Muscle layer of colon (tissue), 2 donors: ENCODE results near the gene PLCH2.

Source experiments
- H3K27ac ChIP-seq: one replicate; pipeline ENCODE4 v1.7.0; 2013; ENCODE audit warnings: low read depth, mild to moderate bottlenecking, low read length, moderate library complexity
- H3K27me3 ChIP-seq, 2 donors: one replicate each; pipeline ENCODE4 v1.7.0; 2013; ENCODE audit warnings: low read length in 2 of 2, mild to moderate bottlenecking in 2 of 2; ENCODE audit not compliant: insufficient read depth in 2 of 2, control insufficient read depth in 1 of 2
- H3K36me3 ChIP-seq: one replicate; pipeline ENCODE4 v1.7.0; 2013; ENCODE audit warnings: mild to moderate bottlenecking, low read length; ENCODE audit not compliant: insufficient read depth
- H3K4me1 ChIP-seq: one replicate; pipeline ENCODE4 v1.7.0; 2013; ENCODE audit warnings: mild to moderate bottlenecking, low read length; ENCODE audit not compliant: insufficient read depth
- H3K4me3 ChIP-seq, 2 donors: one replicate each; pipeline ENCODE4 v1.7.0; 2013; ENCODE audit warnings: low read length in 2 of 2, low read depth in 1 of 2, mild to moderate bottlenecking in 1 of 2, moderate library complexity in 1 of 2
- H3K9ac ChIP-seq: one replicate; pipeline ENCODE4 v1.7.0; 2013; ENCODE audit warnings: low read length
- H3K9me3 ChIP-seq: one replicate; pipeline ENCODE4 v1.7.0; 2013; ENCODE audit warnings: mild to moderate bottlenecking, low read length
- donor health status: abdominal sarcoma.
- donor health status: Adenocarcinoma of cecum.

The PLCH2 gene

GRCh38 chr1:2502661-2503553 is 26.8 kb downstream of the PLCH2 start:
- H3K9me3 ChIP-seq, result no peaks in the 10 kb centered on the region
- H3K27ac ChIP-seq, result no peak overlapping the region
- no peak overlapping the region for H3K9ac ChIP-seq
- H3K27me3 ChIP-seq, result peaks cover 0 to 64% of the 10 kb centered on the region in 2 donors
- H3K4me3 ChIP-seq, result no peak overlapping the region
- no peaks in the 10 kb centered on the region for H3K4me1 ChIP-seq
- no peaks in the 10 kb centered on the region for H3K36me3 ChIP-seq

- no peak overlapping the region for H3K9ac ChIP-seq
- peaks cover 0 to 64% of the 10 kb centered on the region in 2 donors for H3K27me3 ChIP-seq
- no peak overlapping the region for H3K4me3 ChIP-seq
- no peaks in the 10 kb centered on the region for H3K4me1 ChIP-seq
- no peaks in the 10 kb centered on the region for H3K9me3 ChIP-seq
- no peak overlapping the region for H3K27ac ChIP-seq
- no peaks in the 10 kb centered on the region for H3K36me3 ChIP-seq
Measured at GRCh38 chr1:2503554-2504224, 27.6 kb downstream of the PLCH2 start.

DNA sequence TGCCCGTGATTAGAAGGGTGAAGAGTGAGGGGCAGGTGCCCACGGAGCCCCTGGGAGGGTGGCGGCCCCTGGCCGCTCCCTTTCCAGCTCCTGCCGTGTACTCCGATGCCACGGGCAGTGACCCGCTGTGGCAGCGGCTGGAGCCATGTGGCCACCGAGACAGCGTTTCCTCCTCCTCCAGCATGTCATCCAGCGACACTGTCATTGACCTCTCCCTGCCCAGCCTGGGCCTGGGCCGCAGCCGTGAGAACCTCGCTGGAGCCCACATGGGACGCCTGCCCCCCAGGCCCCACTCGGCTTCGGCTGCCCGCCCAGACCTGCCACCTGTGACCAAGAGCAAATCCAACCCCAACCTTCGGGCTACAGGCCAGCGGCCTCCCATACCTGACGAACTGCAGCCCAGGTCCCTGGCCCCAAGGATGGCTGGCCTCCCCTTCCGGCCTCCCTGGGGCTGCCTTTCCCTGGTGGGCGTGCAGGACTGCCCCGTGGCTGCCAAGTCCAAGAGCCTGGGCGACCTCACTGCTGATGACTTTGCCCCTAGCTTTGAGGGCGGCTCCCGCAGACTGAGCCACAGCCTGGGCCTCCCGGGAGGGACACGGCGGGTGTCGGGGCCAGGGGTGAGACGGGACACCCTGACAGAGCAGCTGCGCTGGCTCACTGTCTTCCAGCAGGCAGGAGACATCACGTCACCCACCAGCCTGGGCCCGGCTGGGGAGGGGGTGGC is 28.3 kb downstream of the PLCH2 start:
- Histone ChIP-seq H3K36me3 (peaks cover 2% of the 10 kb centered on the region), H3K9ac (no peak overlapping the region), H3K27me3 (peaks cover 0 to 64% of the 10 kb centered on the region in 2 donors), H3K9me3 (no peaks in the 10 kb centered on the region), H3K4me3 (no peak overlapping the region), H3K4me1 (no peaks in the 10 kb centered on the region), H3K27ac (no peak overlapping the region)

DNA sequence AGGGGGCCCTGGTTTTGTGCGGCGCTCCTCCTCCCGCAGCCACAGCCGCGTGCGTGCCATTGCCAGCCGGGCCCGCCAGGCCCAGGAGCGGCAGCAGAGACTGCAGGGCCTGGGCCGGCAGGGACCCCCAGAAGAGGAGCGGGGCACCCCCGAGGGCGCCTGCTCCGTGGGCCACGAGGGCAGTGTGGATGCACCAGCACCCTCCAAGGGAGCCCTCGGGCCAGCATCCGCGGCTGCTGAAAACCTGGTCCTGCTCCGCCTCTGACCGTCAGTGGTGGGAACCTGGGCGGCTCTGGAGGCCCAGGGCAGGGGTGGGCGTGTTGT is 28.8 kb downstream of the PLCH2 start:
- H3K9me3 ChIP-seq, result no peaks in the 10 kb centered on the region
- H3K36me3 ChIP-seq, result peaks cover 7% of the 10 kb centered on the region
- no peak overlapping the region for H3K4me3 ChIP-seq
- H3K27me3 ChIP-seq, result peaks cover 0 to 60% of the 10 kb centered on the region in 2 donors
- no peaks in the 10 kb centered on the region for H3K4me1 ChIP-seq
- H3K27ac ChIP-seq, result no peak overlapping the region
- no peak overlapping the region for H3K9ac ChIP-seq

GRCh38 chr1:2505461-2505994 is 29.4 kb downstream of the PLCH2 start:
- Histone ChIP-seq H3K27me3 (peaks cover 0 to 55% of the 10 kb centered on the region in 2 donors), H3K36me3 (peaks cover 12% of the 10 kb centered on the region), H3K4me3 (no peak overlapping the region), H3K4me1 (no peaks in the 10 kb centered on the region), H3K9me3 (no peaks in the 10 kb centered on the region), H3K9ac (no peak overlapping the region), H3K27ac (no peak overlapping the region)

- Histone ChIP-seq H3K27me3 (peaks cover 0 to 52% of the 10 kb centered on the region in 2 donors), H3K4me3 (no peak overlapping the region), H3K9ac (no peak overlapping the region), H3K4me1 (no peaks in the 10 kb centered on the region), H3K9me3 (no peaks in the 10 kb centered on the region), H3K27ac (no peak overlapping the region), H3K36me3 (peaks cover 18% of the 10 kb centered on the region)
Measured at GRCh38 chr1:2506007-2506860, 30.1 kb downstream of the PLCH2 start.

DNA sequence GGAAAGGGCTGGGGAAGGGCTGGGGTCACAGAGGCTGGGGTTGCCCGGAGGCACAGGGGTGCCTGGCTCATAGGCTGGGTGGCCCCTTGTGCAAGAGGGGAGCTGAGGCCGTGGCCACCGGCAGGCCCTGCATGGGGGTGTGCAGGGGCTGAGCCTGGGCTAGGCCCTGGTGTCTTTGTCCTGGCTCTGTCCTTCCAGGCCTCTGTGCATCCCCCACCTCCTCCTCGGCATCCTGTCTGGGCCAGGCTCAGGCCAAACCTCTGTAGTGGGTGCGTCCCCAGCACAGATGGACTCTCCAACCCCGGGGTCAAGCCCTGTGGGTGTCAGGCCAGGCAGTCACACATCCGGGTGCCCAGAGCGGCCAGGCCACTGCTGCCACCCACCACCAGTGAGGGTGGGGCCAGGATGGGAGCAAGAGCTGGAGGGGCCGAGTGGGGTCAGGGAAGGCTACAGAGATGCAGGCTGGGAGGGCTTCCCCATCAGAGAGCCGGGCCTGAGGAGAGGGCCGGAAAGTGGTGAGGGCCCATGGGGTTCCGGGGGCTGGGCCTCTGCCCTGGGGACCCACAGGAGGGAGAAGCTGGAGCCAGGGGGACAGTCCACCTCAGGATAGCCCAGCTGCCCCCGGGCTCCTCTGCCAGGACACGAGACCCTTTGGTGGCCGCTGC is 30.9 kb downstream of the PLCH2 start:
- Histone ChIP-seq H3K27me3 (peaks cover 0 to 44% of the 10 kb centered on the region in 2 donors), H3K9ac (no peak overlapping the region), H3K36me3 (peaks cover 26% of the 10 kb centered on the region), H3K27ac (no peak overlapping the region), H3K4me3 (no peak overlapping the region), H3K9me3 (no peaks in the 10 kb centered on the region), H3K4me1 (no peaks in the 10 kb centered on the region)

DNA sequence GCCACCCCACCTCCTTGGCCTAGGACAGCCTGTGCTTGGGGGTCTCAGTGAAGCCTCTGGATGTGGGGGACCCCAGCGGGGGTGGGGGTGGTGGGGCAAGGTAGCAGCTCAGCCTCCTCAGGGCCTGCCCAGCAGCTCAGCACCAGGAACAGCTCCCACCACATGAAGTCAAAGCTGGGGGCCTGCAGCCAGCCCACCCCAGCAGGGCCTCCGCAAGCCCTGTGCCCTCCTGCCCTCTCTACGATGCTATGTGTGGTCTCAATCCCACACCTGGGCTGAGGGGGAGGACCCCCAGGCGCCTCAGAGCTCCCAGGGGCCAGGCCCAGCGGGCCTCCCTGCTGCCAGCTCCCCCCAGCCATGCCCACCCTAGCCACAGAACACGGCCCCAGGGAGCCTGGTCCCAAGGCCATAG is 31.7 kb downstream of the PLCH2 start:
- H3K9me3 ChIP-seq, result no peaks in the 10 kb centered on the region
- H3K27ac ChIP-seq, result no peak overlapping the region
- peaks cover 0 to 37% of the 10 kb centered on the region in 2 donors for H3K27me3 ChIP-seq
- H3K36me3 ChIP-seq, result peaks cover 33% of the 10 kb centered on the region
- H3K4me3 ChIP-seq, result no peak overlapping the region
- no peaks in the 10 kb centered on the region for H3K4me1 ChIP-seq
- H3K9ac ChIP-seq, result no peak overlapping the region

DNA sequence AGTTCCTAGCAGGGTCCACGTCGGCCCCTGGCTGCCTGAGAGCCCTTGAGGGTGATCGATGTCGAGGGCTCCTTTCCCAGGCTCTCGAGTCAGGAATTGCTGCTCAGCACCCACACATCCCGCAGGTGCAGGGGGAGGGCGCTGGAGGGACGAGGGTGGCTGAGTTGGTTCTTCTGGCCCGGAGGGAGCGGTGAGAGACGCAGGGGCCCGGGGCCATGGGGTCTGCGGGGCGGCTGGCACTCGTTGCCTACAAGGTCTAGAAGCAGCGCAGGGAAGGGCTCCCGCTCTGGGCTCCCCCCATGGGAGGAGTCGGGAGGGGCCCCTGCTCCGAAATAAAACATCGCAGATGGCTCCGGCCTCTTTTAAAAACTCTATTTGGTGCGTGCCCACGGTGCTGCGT is 32.1 kb downstream of the PLCH2 start:
- Histone ChIP-seq H3K36me3 (peaks cover 37% of the 10 kb centered on the region), H3K27ac (no peak overlapping the region), H3K9ac (no peak overlapping the region), H3K9me3 (no peaks in the 10 kb centered on the region), H3K27me3 (peaks cover 0 to 33% of the 10 kb centered on the region in 2 donors), H3K4me3 (no peak overlapping the region), H3K4me1 (no peaks in the 10 kb centered on the region)

DNA sequence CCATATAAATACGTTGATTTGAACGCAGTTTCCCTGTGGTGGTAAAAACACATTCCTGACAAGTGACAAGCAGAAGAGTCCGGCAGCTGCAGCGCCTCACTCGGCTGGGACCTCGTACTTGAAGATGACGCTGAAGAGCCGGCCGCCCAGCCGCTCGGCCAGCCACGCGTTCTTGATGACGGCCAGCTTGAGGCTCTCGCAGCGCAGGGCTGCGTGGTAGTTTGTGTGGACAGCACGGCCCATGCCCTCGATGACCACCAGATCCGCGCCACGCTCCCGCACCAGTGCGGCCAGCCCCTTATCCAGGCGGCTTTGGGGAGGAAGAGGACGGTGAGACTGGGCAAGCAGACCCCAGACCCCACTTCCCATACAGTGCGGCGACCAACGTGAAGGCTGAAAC is 32.7 kb downstream of the PLCH2 start:
- Histone ChIP-seq H3K4me3 (no peak overlapping the region), H3K27ac (no peak overlapping the region), H3K27me3 (peaks cover 0 to 27% of the 10 kb centered on the region in 2 donors), H3K9ac (no peak overlapping the region), H3K36me3 (peaks cover 43% of the 10 kb centered on the region), H3K9me3 (no peaks in the 10 kb centered on the region), H3K4me1 (no peaks in the 10 kb centered on the region)
